Measurements from ENCODE around the gene DHCR24.

DHCR24 gene

DNA sequence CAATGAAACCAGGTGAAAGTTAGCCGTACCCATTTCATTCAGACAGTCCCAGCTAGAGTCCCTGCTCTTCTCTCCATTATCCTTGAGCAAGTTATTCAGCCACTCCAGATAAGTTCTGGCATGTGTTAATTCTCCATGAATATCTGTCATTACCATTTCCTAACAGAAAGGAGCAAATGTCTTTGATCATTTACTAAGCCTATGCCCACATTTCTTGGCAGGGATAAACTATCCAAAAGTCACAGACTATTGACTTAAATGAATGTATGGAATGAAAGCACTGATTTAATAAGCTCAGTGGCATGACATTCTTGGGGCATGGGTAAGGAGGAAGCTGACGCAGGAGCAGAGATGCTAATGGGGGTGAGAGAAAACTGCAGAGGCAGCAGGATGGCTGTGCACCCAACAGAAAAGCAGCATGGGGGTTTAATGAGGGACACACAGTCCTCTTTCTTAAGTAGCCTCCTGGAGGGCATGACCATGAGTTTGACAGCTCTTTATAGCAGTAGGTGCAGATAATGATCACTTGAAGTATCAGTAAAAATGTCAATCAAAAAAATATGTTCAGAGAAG is 17.6 kb upstream of the DHCR24 start:
- Histone ChIP-seq H2AFZ (ENCODE audit: low read length) (no peak overlapping the region), H3K9me3 (ENCODE audit: insufficient read depth, low read depth, low read length) (no peaks in the 10 kb centered on the region), H3K36me3 (ENCODE audit: insufficient read depth, low read length) (no peaks in the 10 kb centered on the region), H3K4me1 (ENCODE audit: insufficient read depth, low read length, poor library complexity, severe bottlenecking) (no peaks in the 10 kb centered on the region), H3K9ac (ENCODE audit: low read depth, low read length, poor library complexity, severe bottlenecking) (no peak overlapping the region), H3K27me3 (ENCODE audit: insufficient read depth, low read length, poor library complexity, severe bottlenecking) (no peaks in the 10 kb centered on the region), H4K20me1 (ENCODE audit: insufficient read depth, low read length, poor library complexity, severe bottlenecking) (no peaks in the 10 kb centered on the region), H3K4me3 (ENCODE audit: low read length, poor library complexity, severe bottlenecking) (no peak overlapping the region), H3K4me2 (ENCODE audit: low read depth, low read length, poor library complexity, severe bottlenecking) (no peak overlapping the region), H3K9me2 (replicated peaks; ENCODE audit: low read depth, low read length) (no peaks in the 10 kb centered on the region), H3K79me2 (ENCODE audit: insufficient read depth, low read length) (no peaks in the 10 kb centered on the region), H3F3A (ENCODE audit: low read depth) (no peaks in the 10 kb centered on the region)
- TF ChIP-seq EZH2phosphoT487 (IDR thresholded peaks at IDR 0.05; ENCODE audit: borderline replicate concordance): no peak
- TF ChIP-seq, protein P1, sequence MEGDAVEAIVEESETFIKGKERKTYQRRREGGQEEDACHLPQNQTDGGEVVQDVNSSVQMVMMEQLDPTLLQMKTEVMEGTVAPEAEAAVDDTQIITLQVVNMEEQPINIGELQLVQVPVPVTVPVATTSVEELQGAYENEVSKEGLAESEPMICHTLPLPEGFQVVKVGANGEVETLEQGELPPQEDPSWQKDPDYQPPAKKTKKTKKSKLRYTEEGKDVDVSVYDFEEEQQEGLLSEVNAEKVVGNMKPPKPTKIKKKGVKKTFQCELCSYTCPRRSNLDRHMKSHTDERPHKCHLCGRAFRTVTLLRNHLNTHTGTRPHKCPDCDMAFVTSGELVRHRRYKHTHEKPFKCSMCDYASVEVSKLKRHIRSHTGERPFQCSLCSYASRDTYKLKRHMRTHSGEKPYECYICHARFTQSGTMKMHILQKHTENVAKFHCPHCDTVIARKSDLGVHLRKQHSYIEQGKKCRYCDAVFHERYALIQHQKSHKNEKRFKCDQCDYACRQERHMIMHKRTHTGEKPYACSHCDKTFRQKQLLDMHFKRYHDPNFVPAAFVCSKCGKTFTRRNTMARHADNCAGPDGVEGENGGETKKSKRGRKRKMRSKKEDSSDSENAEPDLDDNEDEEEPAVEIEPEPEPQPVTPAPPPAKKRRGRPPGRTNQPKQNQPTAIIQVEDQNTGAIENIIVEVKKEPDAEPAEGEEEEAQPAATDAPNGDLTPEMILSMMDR (conservative IDR thresholded peaks at IDR 0.05; ENCODE audit: low read length): no peak

DNA sequence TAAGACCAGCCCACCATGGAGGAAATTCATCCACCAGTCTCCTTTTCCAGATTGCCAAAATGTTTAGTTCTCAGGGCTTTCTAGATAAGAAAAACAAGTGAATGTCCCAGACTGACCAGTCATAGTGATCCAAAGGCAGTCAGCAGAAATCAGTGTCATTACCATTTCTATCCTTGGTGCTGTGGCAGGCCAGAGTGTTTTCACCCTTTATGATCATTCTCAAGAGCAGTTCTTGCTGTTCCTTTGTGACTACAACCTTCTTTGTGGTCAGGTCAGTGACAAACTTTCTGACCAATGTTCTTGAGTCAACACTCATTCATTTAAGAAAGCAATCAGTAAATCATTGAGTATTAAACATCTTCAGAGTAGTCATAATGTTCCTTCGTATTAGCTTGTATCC is 7.3 kb upstream of the DHCR24 start:
- Histone ChIP-seq H3K9me3 (ENCODE audit: insufficient read depth, low read depth, low read length) (no peaks in the 10 kb centered on the region), H2AFZ (ENCODE audit: low read length) (no peak overlapping the region), H3K4me2 (ENCODE audit: low read depth, low read length, poor library complexity, severe bottlenecking) (no peak overlapping the region), H3K9ac (ENCODE audit: low read depth, low read length, poor library complexity, severe bottlenecking) (no peak overlapping the region), H3K9me2 (replicated peaks; ENCODE audit: low read depth, low read length) (no peaks in the 10 kb centered on the region), H3K79me2 (ENCODE audit: insufficient read depth, low read length) (no peaks in the 10 kb centered on the region), H3K4me1 (ENCODE audit: insufficient read depth, low read length, poor library complexity, severe bottlenecking) (no peaks in the 10 kb centered on the region), H4K20me1 (ENCODE audit: insufficient read depth, low read length, poor library complexity, severe bottlenecking) (no peaks in the 10 kb centered on the region), H3K27me3 (ENCODE audit: insufficient read depth, low read length, poor library complexity, severe bottlenecking) (no peaks in the 10 kb centered on the region), H3K4me3 (ENCODE audit: low read length, poor library complexity, severe bottlenecking) (no peak overlapping the region), H3K36me3 (ENCODE audit: insufficient read depth, low read length) (no peaks in the 10 kb centered on the region), H3F3A (ENCODE audit: low read depth) (no peaks in the 10 kb centered on the region)
- TF ChIP-seq, protein P1 (conservative IDR thresholded peaks at IDR 0.05; ENCODE audit: low read length): no peak
- no peak for TF ChIP-seq EZH2phosphoT487 (IDR thresholded peaks at IDR 0.05; ENCODE audit: borderline replicate concordance)

DNA sequence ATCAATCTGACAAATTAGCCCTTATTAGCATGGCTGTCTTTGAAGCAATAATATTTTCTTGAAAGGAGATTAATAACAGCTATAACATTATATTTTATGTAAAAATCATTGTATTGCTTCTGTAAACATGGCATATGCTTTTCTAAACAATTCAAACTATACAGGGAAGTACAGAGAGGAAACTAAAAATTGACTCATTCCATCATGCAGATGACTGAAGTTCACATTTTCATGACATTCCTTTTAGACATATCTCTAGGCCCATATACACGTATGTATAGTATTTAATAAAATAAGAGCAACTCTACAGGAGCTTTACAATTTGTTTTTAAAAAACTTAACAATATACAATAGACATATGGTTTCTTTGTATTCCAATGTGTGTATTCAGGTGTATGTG is 5.6 kb upstream of the DHCR24 start:
- no peak overlapping the region for H2AFZ ChIP-seq (ENCODE audit: low read length)
- no peak overlapping the region for H3K9ac ChIP-seq (ENCODE audit: low read depth, low read length, poor library complexity, severe bottlenecking)
- H3K27me3 ChIP-seq (ENCODE audit: insufficient read depth, low read length, poor library complexity, severe bottlenecking): no peaks in the 10 kb centered on the region
- no peak overlapping the region for H3K4me3 ChIP-seq (ENCODE audit: low read length, poor library complexity, severe bottlenecking)
- H3K4me2 ChIP-seq (ENCODE audit: low read depth, low read length, poor library complexity, severe bottlenecking): no peak overlapping the region
- H3K4me1 ChIP-seq (ENCODE audit: insufficient read depth, low read length, poor library complexity, severe bottlenecking): peaks cover 7% of the 10 kb centered on the region
- no peaks in the 10 kb centered on the region for H3K9me3 ChIP-seq (ENCODE audit: insufficient read depth, low read depth, low read length)
- peaks cover 9% of the 10 kb centered on the region; the same call in 1 of the 2 replicates for H3K79me2 ChIP-seq (ENCODE audit: insufficient read depth, low read length)
- TF ChIP-seq, protein P1 (conservative IDR thresholded peaks at IDR 0.05; ENCODE audit: low read length): no peak
- TF ChIP-seq EZH2phosphoT487 (IDR thresholded peaks at IDR 0.05; ENCODE audit: borderline replicate concordance): no peak
- no peaks in the 10 kb centered on the region for H3K36me3 ChIP-seq (ENCODE audit: insufficient read depth, low read length)
- H3K9me2 ChIP-seq (replicated peaks; ENCODE audit: low read depth, low read length): no peaks in the 10 kb centered on the region
- no peaks in the 10 kb centered on the region for H4K20me1 ChIP-seq (ENCODE audit: insufficient read depth, low read length, poor library complexity, severe bottlenecking)
- H3F3A ChIP-seq (ENCODE audit: low read depth): no peaks in the 10 kb centered on the region

All from Loucy (cell line).